ENCODE data around the gene MCTP2. TPM values are rescaled to one million over a fixed set of nuclear protein-coding genes. Genes with fewer than 3 reads are reported as not detected.

The MCTP2 gene
- total and polyA plus RNA-seq, 2 donors, result 3.9 to 37.3 TPM

DNA sequence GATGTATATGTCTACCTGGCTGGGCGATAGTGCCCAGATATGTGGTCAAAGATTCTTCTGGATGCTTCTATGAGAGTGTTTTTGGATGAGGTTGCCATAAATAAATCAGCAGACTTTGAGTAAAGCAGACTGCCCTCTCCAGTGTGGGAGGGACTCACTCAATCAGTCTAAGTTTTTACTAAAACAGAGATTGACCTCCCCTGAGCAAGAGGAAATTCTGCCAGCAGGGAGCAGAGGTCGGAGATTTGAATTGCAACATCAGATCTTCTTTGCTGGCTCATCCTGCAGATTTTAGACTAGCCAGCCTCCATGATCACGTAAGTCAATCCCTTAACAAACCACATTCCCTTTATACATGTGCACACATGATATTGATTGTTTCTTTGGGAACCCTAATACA is 300.9 kb downstream of the MCTP2 start:
- Histone ChIP-seq H3K27ac (ENCODE audit: low read depth) (no peak overlapping the region), H3K4me3 (ENCODE audit: low read depth, low read length) (no peak overlapping the region), H3K4me1 (ENCODE audit: insufficient read depth) (no peaks in the 10 kb centered on the region), H3K36me3 (ENCODE audit: insufficient read depth) (no peaks in the 10 kb centered on the region)
- DNase-seq (ENCODE audit: extremely low spot score), result no peak
- 75% methylated on average over 3 of the region's 3 CpGs for WGBS
